Aorta (tissue), 5 donors: ENCODE data around the gene OR52I2. TPM values are rescaled to one million over a fixed set of nuclear protein-coding genes. Genes with fewer than 3 reads are reported as not detected.

Experiments
- ATAC-seq: fragments of 200-7000 bp; cut with Tn5 transposase; one replicate; pipeline ENCODE4 v1.9.1; 2022; ENCODE audit warnings: moderate library complexity; ENCODE audit not compliant: low FRiP score
- DNase-seq, 2 donors: peaks; one replicate each; pipeline ENCODE4 v3.0.0-alpha.2; 2020
- H3K27ac ChIP-seq, 2 donors: one replicate each; pipeline ENCODE4 v1.5.1; 2013; ENCODE audit warnings: low read length in 2 of 2, mild to moderate bottlenecking in 2 of 2, moderate library complexity in 2 of 2, control low read depth in 1 of 2, inconsistent platforms in 1 of 2, low read depth in 1 of 2
- H3K27me3 ChIP-seq, 2 donors: one replicate each; pipeline ENCODE4 v1.6.1; 2013; ENCODE audit warnings: control low read depth in 1 of 2, low read length in 1 of 2, mild to moderate bottlenecking in 1 of 2, moderate library complexity in 1 of 2; ENCODE audit not compliant: insufficient read depth in 2 of 2, control insufficient read depth in 1 of 2
- H3K36me3 ChIP-seq, 2 donors: one replicate each; pipeline ENCODE4 v1.6.1; 2013; ENCODE audit warnings: control low read depth in 1 of 2, low read length in 1 of 2, mild to moderate bottlenecking in 1 of 2; ENCODE audit not compliant: insufficient read depth in 2 of 2, control insufficient read depth in 1 of 2
- H3K4me1 ChIP-seq, 2 donors: one replicate each; pipeline ENCODE4 v1.6.1; 2013; ENCODE audit warnings: low read length in 2 of 2, control low read depth in 1 of 2, mild to moderate bottlenecking in 1 of 2, moderate library complexity in 1 of 2; ENCODE audit not compliant: insufficient read depth in 2 of 2, control insufficient read depth in 1 of 2
- H3K4me3 ChIP-seq, 2 donors: one replicate each; pipeline ENCODE4 v1.5.1; 2013; ENCODE audit warnings: low read length in 2 of 2, control low read depth in 1 of 2, mild to moderate bottlenecking in 1 of 2
- H3K9me3 ChIP-seq: one replicate; pipeline ENCODE4 v1.6.1; 2013; ENCODE audit warnings: mild to moderate bottlenecking, low read length; ENCODE audit not compliant: control insufficient read depth
- WGBS, 2 donors: extraction: QIAGEN DNeasy Blood & Tissue Kit; methylation state at CpG; one replicate each; pipeline ENCODE4 v1.1.7; 2013; 5-methylcytosine and 5-hydroxymethylcytosine counted together
- intact Hi-C, 2 donors: fragments of 100-400 bp; cut with DNase I; formaldehyde crosslinking; loops; one replicate each; pipeline versions ENCODE4 v1.14.2 to v1.15.0; 2022
- polyA plus RNA-seq, 2 donors: library from polyadenylated mRNA; stranded (reverse); fragments of 200-250 nt; gene quantifications; one replicate each; pipeline ENCODE4 v1.2.3, GENCODE V29; 2013
- total RNA-seq, 2 donors: library from RNA; stranded (reverse); fragmentation: NEBNext Ultra II Directional; extraction: Animal tissue kit (Norgen Biotek cat#: 25700); gene quantifications; one replicate each; pipeline ENCODE4 v1.2.1, GENCODE V29; 2021
- donor health status: healthy with polysubstance abuse.
- donor health status: Bipolar disorder and iron deficiency.
- donor health status: DM: no; HTN: no; CAD: no.
- donor health status: DM: no; HTN: no; CAD: no.
- donor health status: DM: yes; HTN: yes; CAD: no.

The OR52I2 gene
- total and polyA plus RNA-seq, 4 donors: not detected

DNA sequence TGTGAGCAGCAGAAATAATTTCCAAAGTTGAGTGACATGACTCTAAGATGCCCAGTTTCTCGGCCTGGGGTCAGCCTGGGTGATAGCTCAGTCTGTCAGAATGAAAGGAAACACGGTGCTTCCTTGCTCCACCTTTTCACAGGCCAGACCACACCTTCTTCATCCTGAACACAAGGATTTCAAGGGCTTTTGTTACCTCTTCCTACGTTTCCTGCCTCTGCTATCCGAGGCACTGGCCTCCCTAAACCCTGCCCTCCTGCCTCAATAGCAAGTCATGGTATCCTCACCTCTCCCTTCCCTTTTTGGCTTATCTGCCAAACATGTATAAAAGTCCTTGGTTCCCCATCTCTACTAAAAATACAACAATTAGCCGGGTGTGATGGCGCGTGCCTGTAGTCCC is 60.5 kb downstream of the OR52I2 start:
- H3K36me3 ChIP-seq: no peaks in the 10 kb centered on the region
- DNase-seq (no peak), ATAC-seq (no peak)
- no peaks in the 10 kb centered on the region for H3K9me3 ChIP-seq
- H3K27me3 ChIP-seq: no peaks in the 10 kb centered on the region
- H3K27ac ChIP-seq: no peak overlapping the region
- WGBS, 2 donors: 87 to 89% methylated on average over 7 of the region's 7 CpGs
- no peaks in the 10 kb centered on the region for H3K4me1 ChIP-seq
- intact Hi-C loops: no loop called here
- H3K4me3 ChIP-seq: no peak overlapping the region

Other genes starting within 250 kb of the OR52I2 start
- gene OR52B4, start 213.4 kb upstream of the OR52I2 start, total RNA-seq: not detected
- not detected for gene OR52B4, start 213.4 kb upstream of the OR52I2 start, polyA plus RNA-seq
- gene TRIM21, start 188.0 kb upstream of the OR52I2 start, total RNA-seq: 10 to 100 TPM; 15.8 to 20.7 TPM
- 10 to 100 TPM; 13.4 to 16.0 TPM for gene TRIM21, start 188.0 kb upstream of the OR52I2 start, polyA plus RNA-seq
- not detected for gene OR52K2, start 132.4 kb upstream of the OR52I2 start, total RNA-seq
- gene OR52K2, start 132.4 kb upstream of the OR52I2 start, polyA plus RNA-seq: not detected
- under 1 TPM in 1 of 2 donors, not detected in 1; 0.12 TPM for gene OR52K1, start 99.1 kb upstream of the OR52I2 start, total RNA-seq
- gene OR52K1, start 99.1 kb upstream of the OR52I2 start, polyA plus RNA-seq: not detected
- not detected for gene OR52M1, start 36.6 kb upstream of the OR52I2 start, total RNA-seq
- gene OR52M1, start 36.6 kb upstream of the OR52I2 start, polyA plus RNA-seq: not detected
- not detected for gene OR52I1, start 12.3 kb downstream of the OR52I2 start, total RNA-seq
- not detected for gene OR52I1, start 12.3 kb downstream of the OR52I2 start, polyA plus RNA-seq
- gene TRIM68, start 26.5 kb downstream of the OR52I2 start, total RNA-seq: 10 to 100 TPM in 1 of 2 donors, 1 to 10 TPM in 1; 7.9 to 14.5 TPM
- gene TRIM68, start 26.5 kb downstream of the OR52I2 start, polyA plus RNA-seq: 1 to 10 TPM; 3.9 to 4.0 TPM
- gene OR51D1, start 55.7 kb downstream of the OR52I2 start, total RNA-seq: not detected
- not detected for gene OR51D1, start 55.7 kb downstream of the OR52I2 start, polyA plus RNA-seq
- gene OR51E1, start 62.2 kb downstream of the OR52I2 start, total RNA-seq: under 1 TPM; 0.54 to 0.78 TPM
- gene OR51E1, start 62.2 kb downstream of the OR52I2 start, polyA plus RNA-seq: not detected
- 1 to 10 TPM in 1 of 2 donors, under 1 TPM in 1; 0.51 to 1.2 TPM for gene OR51E2, start 116.1 kb downstream of the OR52I2 start, total RNA-seq
- not detected for gene OR51E2, start 116.1 kb downstream of the OR52I2 start, polyA plus RNA-seq
- gene MMP26, start 123.0 kb downstream of the OR52I2 start, total RNA-seq: not detected
- gene MMP26, start 123.0 kb downstream of the OR52I2 start, polyA plus RNA-seq: not detected
- not detected for gene OR51F1, start 188.2 kb downstream of the OR52I2 start, total RNA-seq
- gene OR51F1, start 188.2 kb downstream of the OR52I2 start, polyA plus RNA-seq: not detected
- not detected for gene OR52R1, start 222.6 kb downstream of the OR52I2 start, total RNA-seq
- gene OR52R1, start 222.6 kb downstream of the OR52I2 start, polyA plus RNA-seq: not detected
- not detected for gene OR51F2, start 239.6 kb downstream of the OR52I2 start, total RNA-seq
- gene OR51F2, start 239.6 kb downstream of the OR52I2 start, polyA plus RNA-seq: under 1 TPM in 1 of 2 donors, not detected in 1; 0.50 TPM